DOHH2 (cell line): Measurements from ENCODE around the gene TBL1XR1.

ENCODE experiments used
- H3F3A ChIP-seq: fragments of 200-600 bp; sonication (generic), shearing (Covaris generic); 2 replicates; pipeline ENCODE4 v1.6.0; 2016; ENCODE audit warnings: antibody characterized with exemption, mild to moderate bottlenecking; ENCODE audit not compliant: control insufficient read depth, insufficient read depth
- H3K27ac ChIP-seq: fragments of 200-600 bp; sonication (generic); 2 replicates; pipeline ENCODE4 v1.5.1; 2014; ENCODE audit warnings: low read depth, mild to moderate bottlenecking, low read length, moderate library complexity
- H3K27me3 ChIP-seq: fragments of 200-600 bp; sonication (generic); 2 replicates; pipeline ENCODE4 v1.6.1; 2014; ENCODE audit warnings: mild to moderate bottlenecking, low read length, mixed read lengths; ENCODE audit not compliant: control insufficient read depth
- H3K36me3 ChIP-seq: fragments of 200-600 bp; sonication (generic); 2 replicates; pipeline ENCODE4 v1.6.1; 2014; ENCODE audit warnings: mild to moderate bottlenecking, low read length, moderate library complexity, mixed read lengths; ENCODE audit not compliant: control insufficient read depth
- H3K4me1 ChIP-seq: fragments of 200-600 bp; sonication (generic); 2 replicates; pipeline ENCODE4 v1.6.1; 2014; ENCODE audit warnings: mild to moderate bottlenecking, low read length, mixed read lengths; ENCODE audit not compliant: control insufficient read depth
- H3K4me2 ChIP-seq: fragments of 200-600 bp; sonication (generic); 2 replicates; pipeline ENCODE4 v1.6.0; 2014; ENCODE audit warnings: mild to moderate bottlenecking, low read length, moderate library complexity
- H3K4me3 ChIP-seq: fragments of 200-600 bp; sonication (generic); 2 replicates; pipeline ENCODE4 v1.5.1; 2014; ENCODE audit warnings: mild to moderate bottlenecking, low read length, mixed read lengths
- H3K79me2 ChIP-seq: fragments of 200-600 bp; sonication (generic); 2 replicates; pipeline ENCODE4 v1.6.1; 2014; ENCODE audit warnings: mild to moderate bottlenecking, low read length, mixed read lengths; ENCODE audit not compliant: control insufficient read depth
- H3K9me2 ChIP-seq: fragments of 200-600 bp; sonication (generic); replicated peaks from 2 replicates; pipeline ENCODE4 v1.6.1; 2014; ENCODE audit warnings: mild to moderate bottlenecking, low read length, mixed read lengths; ENCODE audit not compliant: control insufficient read depth
- H3K9me3 ChIP-seq: fragments of 200-600 bp; sonication (generic); 2 replicates; pipeline ENCODE4 v1.6.1; 2014; ENCODE audit warnings: antibody characterized with exemption, low read length, mixed read lengths; ENCODE audit not compliant: control insufficient read depth, insufficient read depth
- H4K20me1 ChIP-seq: fragments of 200-600 bp; sonication (generic); 2 replicates; pipeline ENCODE4 v1.6.0; 2014; ENCODE audit warnings: low read depth, mild to moderate bottlenecking, antibody characterized with exemption, low read length, moderate library complexity; ENCODE audit not compliant: control insufficient read depth, insufficient read depth
- CTCF ChIP-seq: fragments of 200-600 bp; sonication (generic); IDR thresholded peaks from one replicate; pipeline ENCODE4 v1.5.1; 2014; ENCODE audit warnings: antibody characterized with exemption, mild to moderate bottlenecking, low read depth, low read length; ENCODE audit not compliant: poor library complexity, severe bottlenecking
- EZH2phosphoT487 ChIP-seq: fragments of 200-600 bp; sonication (generic); IDR thresholded peaks from 2 replicates; pipeline ENCODE4 v1.6.1; 2017; ENCODE audit warnings: borderline replicate concordance, mild to moderate bottlenecking, antibody characterized with exemption, low read length, moderate library complexity, mixed read lengths

TBL1XR1 gene

GRCh38 chr3:177149106-177149505, 48.2 kb downstream of the TBL1XR1 start:
- peaks cover 100% of the 10 kb centered on the region for H3K79me2 ChIP-seq
- no peak overlapping the region for H3K27ac ChIP-seq
- H4K20me1 ChIP-seq: peaks cover 37% of the 10 kb centered on the region
- H3K4me1 ChIP-seq: peaks cover 81% of the 10 kb centered on the region
- no peak overlapping the region for H3K4me2 ChIP-seq
- no peaks in the 10 kb centered on the region for H3K9me3 ChIP-seq
- peaks cover 17% of the 10 kb centered on the region for H3K36me3 ChIP-seq
- H3F3A ChIP-seq: no peaks in the 10 kb centered on the region
- no peak overlapping the region for H3K4me3 ChIP-seq
- no peaks in the 10 kb centered on the region for H3K27me3 ChIP-seq
- no peaks in the 10 kb centered on the region for H3K9me2 ChIP-seq
- TF ChIP-seq CTCF: no peak
- TF ChIP-seq EZH2phosphoT487: no peak

GRCh38 chr3:177147790-177148189, 49.5 kb downstream of the TBL1XR1 start:
- H3K4me3 ChIP-seq: no peak overlapping the region
- no peak overlapping the region for H3K27ac ChIP-seq
- H3K79me2 ChIP-seq: peaks cover 100% of the 10 kb centered on the region
- no peaks in the 10 kb centered on the region for H3K9me2 ChIP-seq
- 0 out of 2 replicates have a peak overlapping the region, but pooled peaks have one; percentile 17 for H3K4me2 ChIP-seq
- no peaks in the 10 kb centered on the region for H3F3A ChIP-seq
- no peaks in the 10 kb centered on the region for H3K9me3 ChIP-seq
- H3K4me1 ChIP-seq: peaks cover 87% of the 10 kb centered on the region
- H3K27me3 ChIP-seq: no peaks in the 10 kb centered on the region
- no peak for TF ChIP-seq CTCF
- no peak for TF ChIP-seq EZH2phosphoT487
- peaks cover 25% of the 10 kb centered on the region for H3K36me3 ChIP-seq
- peaks cover 33% of the 10 kb centered on the region for H4K20me1 ChIP-seq

- Histone ChIP-seq H3K4me2 (no peak overlapping the region), H3K27me3 (no peaks in the 10 kb centered on the region), H3K4me3 (no peak overlapping the region), H3K27ac (no peak overlapping the region), H4K20me1 (peaks cover 38% of the 10 kb centered on the region), H3F3A (no peaks in the 10 kb centered on the region), H3K79me2 (peaks cover 100% of the 10 kb centered on the region), H3K9me3 (no peaks in the 10 kb centered on the region), H3K36me3 (peaks cover 26% of the 10 kb centered on the region), H3K4me1 (peaks cover 84% of the 10 kb centered on the region), H3K9me2 (no peaks in the 10 kb centered on the region)
- TF ChIP-seq EZH2phosphoT487 (no peak), CTCF (no peak)
These were observed 50.6 kb downstream of the TBL1XR1 start for GRCh38 chr3:177146646-177147045.
